ENCODE measurements around the gene ZNF827.

ZNF827 gene

DNA sequence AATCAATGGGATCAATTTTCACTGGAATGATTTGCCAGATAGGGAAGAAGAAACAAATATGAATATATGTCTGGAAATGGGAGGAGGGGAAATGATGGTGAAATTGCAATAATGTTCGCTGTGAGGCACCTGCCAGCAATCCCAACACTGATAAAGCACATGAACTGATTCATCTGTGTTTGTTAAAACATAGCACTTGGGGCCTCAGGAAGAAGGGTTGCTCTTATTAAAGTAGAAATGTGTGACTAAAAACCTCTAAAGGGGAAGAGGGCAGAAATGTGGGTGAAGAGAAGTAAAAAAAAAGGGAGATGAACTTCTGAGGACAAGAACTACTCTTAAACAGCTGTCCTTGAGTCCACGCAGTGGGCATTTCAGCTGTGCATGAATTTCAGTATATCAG, 157.3 kb downstream of the ZNF827 start:
- no peak for TF ChIP-seq GATA2 (IDR thresholded peaks at IDR 0.05; ENCODE audit: low read depth, low read length)
- no peak for TF ChIP-seq GATA3 (IDR thresholded peaks at IDR 0.05; ENCODE audit: low read depth, low read length)

- TF ChIP-seq GATA2 (IDR thresholded peaks at IDR 0.05; ENCODE audit: low read depth, low read length) (no peak), GATA3 (IDR thresholded peaks at IDR 0.05; ENCODE audit: low read depth, low read length) (no peak)
Observed at GRCh38 chr4:145779319-145779801, 159.3 kb downstream of the ZNF827 start.

- TF ChIP-seq GATA2 (IDR thresholded peaks at IDR 0.05; ENCODE audit: low read depth, low read length) (no peak), GATA3 (IDR thresholded peaks at IDR 0.05; ENCODE audit: low read depth, low read length) (no peak)
Observed at GRCh38 chr4:145776208-145776607, 162.4 kb downstream of the ZNF827 start.

GRCh38 chr4:145775406-145775805, 163.2 kb downstream of the ZNF827 start:
- TF ChIP-seq GATA3 (IDR thresholded peaks at IDR 0.05; ENCODE audit: low read depth, low read length) (no peak), GATA2 (IDR thresholded peaks at IDR 0.05; ENCODE audit: low read depth, low read length) (no peak)

DNA sequence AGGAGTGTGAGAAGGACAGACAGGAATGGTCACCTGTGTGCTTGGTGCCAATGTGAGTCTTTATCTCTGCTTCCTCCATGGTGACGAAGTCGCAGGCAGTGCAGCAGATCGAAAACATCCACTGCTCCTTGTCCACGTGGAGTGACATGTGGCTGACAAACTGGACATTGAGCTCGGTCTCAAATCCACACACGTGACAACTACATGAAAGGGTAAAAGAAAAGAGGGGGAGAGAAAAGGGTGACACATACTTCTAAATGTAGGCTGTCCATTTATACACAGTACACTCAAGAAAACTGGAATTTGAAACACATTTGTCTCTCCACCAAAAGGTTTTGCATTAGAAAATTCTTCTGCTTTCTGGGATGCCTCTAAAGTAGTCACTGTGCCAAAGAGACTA, 164.2 kb downstream of the ZNF827 start:
- TF ChIP-seq GATA3 (IDR thresholded peaks at IDR 0.05; ENCODE audit: low read depth, low read length) (no peak), GATA2 (IDR thresholded peaks at IDR 0.05; ENCODE audit: low read depth, low read length) (no peak)

- TF ChIP-seq GATA2 (IDR thresholded peaks at IDR 0.05; ENCODE audit: low read depth, low read length), result no peak
- no peak for TF ChIP-seq GATA3 (IDR thresholded peaks at IDR 0.05; ENCODE audit: low read depth, low read length)
Observed at GRCh38 chr4:145773581-145774234, 164.9 kb downstream of the ZNF827 start.

DNA sequence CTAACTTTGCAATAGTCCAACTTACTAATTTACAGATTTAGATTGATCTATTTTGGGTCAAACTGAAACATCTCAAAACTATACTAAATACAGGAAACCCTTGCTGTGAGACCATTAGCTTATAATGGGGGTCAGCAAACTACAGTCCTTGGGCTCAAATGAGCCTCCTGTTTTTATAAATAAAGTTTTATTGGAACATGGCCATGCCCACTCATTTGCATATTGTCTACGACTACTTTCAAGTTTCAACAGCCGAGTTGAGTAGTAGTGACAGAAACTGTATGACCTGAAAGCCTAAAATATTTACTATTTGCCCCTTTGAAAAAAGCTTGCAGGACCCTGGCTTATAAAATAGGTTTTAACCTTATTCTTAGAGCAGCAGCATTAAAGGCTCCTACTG, 166.3 kb downstream of the ZNF827 start:
- TF ChIP-seq GATA2 (IDR thresholded peaks at IDR 0.05; ENCODE audit: low read depth, low read length), result no peak
- TF ChIP-seq GATA3 (IDR thresholded peaks at IDR 0.05; ENCODE audit: low read depth, low read length), result no peak

DNA sequence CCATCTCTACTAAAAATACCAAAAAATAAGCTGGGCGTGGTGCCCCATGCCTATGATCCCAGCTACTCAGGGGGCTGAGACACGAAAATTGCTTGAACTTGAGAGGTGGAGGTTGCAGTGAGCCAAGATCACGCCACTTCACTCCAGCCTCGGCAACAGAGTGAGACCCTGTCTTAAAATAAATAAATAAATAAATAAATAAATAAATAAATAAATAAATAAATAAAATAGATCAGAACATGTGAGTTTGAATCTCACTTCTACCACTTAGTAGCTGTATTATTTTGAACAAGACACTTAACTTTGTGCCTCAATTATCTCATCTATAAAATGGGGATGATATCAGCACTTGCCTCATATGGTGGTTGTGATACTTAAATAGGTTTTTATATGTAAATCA, 168.5 kb downstream of the ZNF827 start:
- TF ChIP-seq GATA2 (IDR thresholded peaks at IDR 0.05; ENCODE audit: low read depth, low read length) (no peak), GATA3 (IDR thresholded peaks at IDR 0.05; ENCODE audit: low read depth, low read length) (no peak)

DNA sequence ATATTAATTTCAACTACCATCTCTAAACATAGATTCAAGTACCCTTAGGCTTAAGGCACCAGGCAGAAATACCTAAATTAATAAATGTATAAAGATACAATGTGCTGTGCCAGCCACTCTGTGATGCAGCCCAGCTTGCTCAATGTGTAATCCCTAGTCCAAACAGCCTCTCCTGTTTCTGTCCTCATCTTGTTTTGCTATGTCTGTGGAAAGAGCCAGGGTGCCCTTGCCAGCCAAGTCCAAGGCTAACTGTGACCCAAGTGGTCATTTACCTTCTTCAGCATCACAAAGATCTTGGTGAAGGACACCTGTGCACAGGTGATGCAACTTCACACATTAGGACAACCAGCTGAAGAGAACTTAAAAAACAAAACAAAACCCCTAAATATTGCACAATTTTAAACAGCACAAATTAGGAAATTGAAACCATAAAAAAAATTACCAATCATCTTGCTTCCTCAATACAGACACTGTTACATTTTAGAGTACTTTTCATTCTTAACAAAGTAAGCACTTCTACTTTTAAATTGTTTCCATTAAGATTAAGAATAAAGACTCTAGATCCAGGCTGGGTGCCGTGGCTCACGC, 169.1 kb downstream of the ZNF827 start:
- TF ChIP-seq GATA3 (IDR thresholded peaks at IDR 0.05; ENCODE audit: low read depth, low read length) (no peak), GATA2 (IDR thresholded peaks at IDR 0.05; ENCODE audit: low read depth, low read length) (no peak)

- TF ChIP-seq GATA2 (IDR thresholded peaks at IDR 0.05; ENCODE audit: low read depth, low read length), result no peak
- no peak for TF ChIP-seq GATA3 (IDR thresholded peaks at IDR 0.05; ENCODE audit: low read depth, low read length)
Observed at GRCh38 chr4:145766273-145766672, 172.3 kb downstream of the ZNF827 start.

DNA sequence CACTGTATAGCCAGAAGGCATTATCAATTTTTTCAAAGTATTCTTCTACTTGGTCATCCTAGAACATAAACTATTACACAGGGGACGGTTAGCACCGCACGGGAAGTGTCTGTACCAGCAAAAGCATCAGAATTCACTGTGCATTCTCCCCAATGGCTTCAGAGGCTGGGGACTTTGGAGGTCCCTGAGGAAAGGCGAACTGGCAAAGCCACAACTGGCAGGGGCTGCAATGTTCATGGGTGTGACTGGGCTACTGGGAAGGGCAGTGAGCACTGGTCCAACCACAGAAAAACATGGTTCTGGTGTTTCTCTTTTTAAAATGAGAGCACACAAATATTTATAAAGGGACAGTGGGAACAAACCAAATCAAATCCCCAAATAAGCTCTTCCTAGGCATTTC, 175.2 kb downstream of the ZNF827 start:
- TF ChIP-seq GATA3 (IDR thresholded peaks at IDR 0.05; ENCODE audit: low read depth, low read length) (no peak), GATA2 (IDR thresholded peaks at IDR 0.05; ENCODE audit: low read depth, low read length) (no peak)

- TF ChIP-seq GATA2 (IDR thresholded peaks at IDR 0.05; ENCODE audit: low read depth, low read length) (no peak), GATA3 (IDR thresholded peaks at IDR 0.05; ENCODE audit: low read depth, low read length) (no peak)
Observed at GRCh38 chr4:145762719-145763118, 175.9 kb downstream of the ZNF827 start.

DNA sequence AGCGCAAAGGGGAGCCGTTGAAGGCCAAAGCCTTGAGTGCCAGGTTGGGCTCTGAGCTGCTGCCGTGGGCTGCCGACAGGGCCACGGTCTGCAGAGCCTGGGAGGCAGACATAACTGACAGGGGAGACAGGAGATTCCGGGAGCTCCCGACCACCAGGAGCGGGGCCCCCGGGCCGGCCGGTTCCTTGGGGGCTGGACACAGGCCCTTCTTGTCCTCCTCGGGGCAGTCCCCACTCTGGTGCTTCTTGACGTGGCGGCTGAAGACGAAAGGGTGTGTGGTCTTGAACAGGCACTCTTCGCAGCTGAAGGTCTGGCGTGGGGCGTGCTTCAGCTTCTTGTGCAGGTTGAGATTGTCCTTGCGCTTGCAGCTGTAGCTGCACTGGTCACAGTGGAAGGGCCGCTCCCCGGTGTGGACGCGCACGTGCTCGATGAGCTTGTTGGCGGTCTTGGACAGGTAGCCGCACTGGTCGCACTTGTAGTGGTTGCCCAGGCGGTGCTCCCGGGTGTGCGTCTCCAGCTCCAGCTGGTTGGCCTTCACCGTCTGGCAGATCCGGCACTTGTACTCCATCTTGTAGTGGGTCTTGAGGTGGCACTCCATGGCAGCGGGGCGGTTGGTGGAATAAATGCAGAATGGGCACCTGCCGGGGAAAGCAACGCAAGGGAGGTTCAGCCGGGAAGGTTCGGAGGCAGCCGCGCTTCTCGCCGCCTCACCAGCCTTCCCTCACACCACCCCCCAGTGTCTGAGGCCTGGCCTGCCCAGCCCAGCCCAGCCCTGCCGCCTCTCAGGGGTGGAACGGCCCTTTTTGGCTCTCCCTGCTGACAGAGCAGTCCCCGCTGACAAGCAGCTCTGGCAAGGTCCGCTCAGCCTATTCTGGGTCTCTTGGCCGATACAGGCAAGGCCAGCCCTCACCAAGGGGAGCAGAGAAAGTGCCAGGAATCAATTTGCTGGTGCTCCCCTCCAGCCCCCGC, 177.4 kb downstream of the ZNF827 start:
- TF ChIP-seq GATA3 (IDR thresholded peaks at IDR 0.05; ENCODE audit: low read depth, low read length) (no peak), GATA2 (IDR thresholded peaks at IDR 0.05; ENCODE audit: low read depth, low read length) (no peak)

- TF ChIP-seq GATA3 (IDR thresholded peaks at IDR 0.05; ENCODE audit: low read depth, low read length) (no peak), GATA2 (IDR thresholded peaks at IDR 0.05; ENCODE audit: low read depth, low read length) (no peak)
Observed at GRCh38 chr4:145760176-145760575, 178.4 kb downstream of the ZNF827 start.

All from SH-SY5Y (cell line).